Neural progenitor cell (in vitro differentiated cells): ENCODE data around the gene FIP1L1. TPM values are rescaled to one million over a fixed set of nuclear protein-coding genes. Genes with fewer than 3 reads are reported as not detected.

ENCODE experiments used
- DNase-seq: peaks from one replicate; pipeline ENCODE4 v3.0.0-alpha.2; 2016; ENCODE audit warnings: low spot score
- H2AFZ ChIP-seq: fragments of 200-600 bp; sonication (generic); replicated peaks from 2 replicates; pipeline ENCODE4 v1.6.1; 2016; ENCODE audit warnings: antibody characterized with exemption
- H3F3A ChIP-seq: fragments of 200-600 bp; sonication (generic); 2 replicates; pipeline ENCODE4 v1.6.1; 2016; ENCODE audit warnings: antibody characterized with exemption, low read depth
- H3K27ac ChIP-seq: fragments of 200-600 bp; sonication (generic); 2 replicates; pipeline ENCODE4 v1.5.1; 2016; ENCODE audit warnings: mild to moderate bottlenecking
- H3K27me3 ChIP-seq: fragments of 200-600 bp; sonication (generic); 2 replicates; pipeline ENCODE4 v1.6.1; 2016; ENCODE audit warnings: mild to moderate bottlenecking, moderate library complexity
- H3K36me3 ChIP-seq: fragments of 200-600 bp; sonication (generic); 2 replicates; pipeline ENCODE4 v1.5.1; 2016
- H3K4me1 ChIP-seq: fragments of 200-600 bp; sonication (generic); 2 replicates; pipeline ENCODE4 v1.6.1; 2016; ENCODE audit warnings: mixed run types
- H3K4me2 ChIP-seq: fragments of 200-600 bp; sonication (generic); 2 replicates; pipeline ENCODE4 v1.6.1; 2016
- H3K4me3 ChIP-seq: fragments of 200-600 bp; sonication (generic); 2 replicates; pipeline ENCODE4 v1.5.1; 2016
- H3K79me2 ChIP-seq: fragments of 200-600 bp; sonication (generic); 2 replicates; pipeline ENCODE4 v1.6.1; 2016; ENCODE audit warnings: low read depth
- H3K9ac ChIP-seq: fragments of 200-600 bp; sonication (generic); 2 replicates; pipeline ENCODE4 v1.6.1; 2016
- H3K9me3 ChIP-seq: fragments of 200-600 bp; sonication (generic); 2 replicates; pipeline ENCODE4 v1.5.1; 2016; ENCODE audit warnings: low read depth
- H4K20me1 ChIP-seq: fragments of 200-600 bp; sonication (generic); 2 replicates; pipeline ENCODE4 v1.6.1; 2016; ENCODE audit warnings: low read depth
- H3K27ac Mint-ChIP-seq: 3 replicates; pipeline ENCODE4 v1.8.0; 2021; ENCODE audit warnings: mixed read lengths
- H3K27me3 Mint-ChIP-seq: 2 replicates; pipeline ENCODE4 v1.8.0; 2022; ENCODE audit warnings: low read depth, mild to moderate bottlenecking, inconsistent platforms, moderate library complexity, mixed read lengths; ENCODE audit not compliant: insufficient read depth
- H3K36me3 Mint-ChIP-seq: 3 replicates; pipeline ENCODE4 v1.8.0; 2021; ENCODE audit warnings: mixed read lengths
- H3K4me1 Mint-ChIP-seq: 3 replicates; pipeline ENCODE4 v1.8.0; 2021; ENCODE audit warnings: mixed read lengths
- H3K4me3 Mint-ChIP-seq: 3 replicates; pipeline ENCODE4 v1.8.0; 2021; ENCODE audit warnings: mild to moderate bottlenecking, moderate library complexity, mixed read lengths
- H3K9me3 Mint-ChIP-seq: 3 replicates; pipeline ENCODE4 v1.8.0; 2020; ENCODE audit warnings: mixed read lengths
- CTCF ChIP-seq: fragments of 200-600 bp; sonication (generic); IDR thresholded peaks from 2 replicates; pipeline ENCODE4 v1.5.1; 2017; ENCODE audit warnings: antibody characterized with exemption, mild to moderate bottlenecking
- EZH2 ChIP-seq: fragments of 200-600 bp; sonication (generic); IDR thresholded peaks from 2 replicates; pipeline ENCODE4 v1.6.1; 2017; ENCODE audit warnings: antibody characterized with exemption, mild to moderate bottlenecking, moderate library complexity
- EZH2phosphoT487 ChIP-seq: fragments of 200-600 bp; sonication (generic); IDR thresholded peaks from 2 replicates; pipeline ENCODE4 v1.6.1; 2017; ENCODE audit warnings: antibody characterized with exemption
- total RNA-seq: library from RNA; depleted of rRNA; stranded (reverse); fragments of >200 nt; gene quantifications from 2 replicates; pipeline ENCODE4 v1.2.3, GENCODE V29; 2015; ENCODE audit warnings: low replicate concordance

FIP1L1 gene
- total RNA-seq, 1 donor from 2014 or later = 88.5 TPM

- H2AFZ ChIP-seq = no peak overlapping the region
- no peaks in the 10 kb centered on the region for H3K27me3 Mint-ChIP-seq
- H3K27ac Mint-ChIP-seq = no peak overlapping the region
Observed at GRCh38 chr4:53481586-53481985, 104.1 kb downstream of the FIP1L1 start.

DNA sequence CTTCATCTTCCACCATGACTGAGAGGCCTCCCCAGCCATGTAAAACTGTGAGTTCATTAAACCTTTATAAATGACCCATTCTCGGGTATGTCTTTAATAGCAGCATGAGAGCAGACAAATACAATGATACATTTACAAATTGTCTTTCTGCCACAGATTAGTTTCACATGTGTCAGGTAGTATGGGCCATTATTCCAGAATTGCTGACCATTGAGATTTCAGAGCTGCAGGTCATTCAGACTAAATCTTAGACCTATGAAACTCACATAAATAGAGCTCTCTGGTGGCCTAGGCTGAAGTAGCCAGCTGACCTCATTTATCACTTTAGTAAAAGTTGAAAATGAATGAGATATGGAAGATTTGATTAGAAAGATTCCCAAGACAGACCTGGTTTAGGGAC is 105.8 kb downstream of the FIP1L1 start:
- no peaks in the 10 kb centered on the region for H3K9me3 Mint-ChIP-seq
- no peak overlapping the region for H2AFZ ChIP-seq
- no peaks in the 10 kb centered on the region for H3K4me1 Mint-ChIP-seq
- H3K36me3 ChIP-seq = no peaks in the 10 kb centered on the region
- TF ChIP-seq EZH2 = no peak
- TF ChIP-seq EZH2phosphoT487 = no peak
- TF ChIP-seq CTCF = no peak
- H3K27me3 ChIP-seq = no peaks in the 10 kb centered on the region
- H3K4me3 ChIP-seq = no peak overlapping the region
- no peak overlapping the region for H3K4me2 ChIP-seq
- H3K79me2 ChIP-seq = no peaks in the 10 kb centered on the region
- H3K9ac ChIP-seq = no peak overlapping the region
- no peaks in the 10 kb centered on the region for H4K20me1 ChIP-seq
- peaks cover 7% of the 10 kb centered on the region for H3K4me1 ChIP-seq
- H3K4me3 Mint-ChIP-seq = no peak overlapping the region
- peaks cover 2% of the 10 kb centered on the region for H3K27me3 Mint-ChIP-seq
- no peaks in the 10 kb centered on the region for H3K9me3 ChIP-seq
- DNase-seq = no peak
- H3K27ac ChIP-seq = no peak overlapping the region
- no peak overlapping the region for H3K27ac Mint-ChIP-seq
- no peaks in the 10 kb centered on the region for H3K36me3 Mint-ChIP-seq
- peaks cover 5% of the 10 kb centered on the region for H3F3A ChIP-seq

More at GRCh38 chr4:53481586-53481985, 104.1 kb downstream of the FIP1L1 start:
- TF ChIP-seq CTCF = no peak
- no peak for TF ChIP-seq EZH2
- no peak for TF ChIP-seq EZH2phosphoT487
- Histone ChIP-seq H3K79me2 (no peaks in the 10 kb centered on the region), H3K27ac (no peak overlapping the region), H3K9ac (no peak overlapping the region), H3K4me2 (no peak overlapping the region), H3F3A (peaks cover 11% of the 10 kb centered on the region), H4K20me1 (no peaks in the 10 kb centered on the region), H3K9me3 (no peaks in the 10 kb centered on the region), H3K27me3 (no peaks in the 10 kb centered on the region), H3K4me3 (no peak overlapping the region), H3K4me1 (peaks cover 16% of the 10 kb centered on the region), H3K36me3 (no peaks in the 10 kb centered on the region)
- Mint-ChIP-seq H3K4me1 (no peaks in the 10 kb centered on the region), H3K9me3 (no peaks in the 10 kb centered on the region), H3K4me3 (no peak overlapping the region), H3K36me3 (no peaks in the 10 kb centered on the region)
- DNase-seq = no peak

DNA sequence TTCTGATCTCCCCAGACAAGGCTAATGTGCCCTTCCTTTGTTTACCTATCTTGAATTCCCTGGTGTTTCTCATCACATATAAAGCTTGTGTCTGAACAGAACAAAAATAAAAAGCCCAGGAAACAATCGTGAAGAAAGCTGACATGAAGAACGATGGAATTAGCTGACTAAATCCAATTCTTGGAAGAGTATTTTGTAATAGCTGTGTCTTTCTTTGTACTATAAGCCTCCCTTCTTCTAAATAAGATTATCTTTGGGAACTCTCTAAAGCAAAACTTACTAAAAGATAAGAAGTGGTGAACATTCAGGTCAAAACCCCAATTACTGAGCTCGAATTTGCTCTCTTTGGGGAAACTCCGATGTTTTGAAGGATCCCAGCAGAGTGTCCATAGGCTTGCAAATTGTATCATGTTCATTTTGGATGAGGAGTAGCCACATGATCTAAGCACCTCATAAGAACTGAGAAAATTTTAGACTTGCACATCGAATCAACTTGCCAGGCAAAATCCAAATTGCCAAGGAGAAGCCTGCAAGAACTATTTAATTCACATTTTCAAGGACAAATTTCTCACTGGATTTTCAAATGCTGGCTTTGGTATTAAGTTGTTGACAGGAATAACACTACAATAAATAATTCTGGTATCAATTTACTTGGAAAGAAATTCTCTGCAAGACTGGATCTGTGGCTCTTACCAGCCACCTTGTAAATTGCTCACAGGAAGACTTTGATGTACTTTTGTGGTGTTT is 107.6 kb downstream of the FIP1L1 start:
- H3K4me3 Mint-ChIP-seq = no peak overlapping the region
- Histone ChIP-seq H2AFZ (no peak overlapping the region), H3K4me3 (no peak overlapping the region), H3K27ac (no peak overlapping the region), H3K4me2 (no peak overlapping the region), H3K79me2 (no peaks in the 10 kb centered on the region), H3K27me3 (no peaks in the 10 kb centered on the region), H3K9me3 (no peaks in the 10 kb centered on the region), H3F3A (peaks cover 5% of the 10 kb centered on the region), H3K9ac (no peak overlapping the region), H4K20me1 (no peaks in the 10 kb centered on the region), H3K36me3 (no peaks in the 10 kb centered on the region), H3K4me1 (peaks cover 7% of the 10 kb centered on the region)
- H3K4me1 Mint-ChIP-seq = no peaks in the 10 kb centered on the region
- DNase-seq = no peak
- H3K27me3 Mint-ChIP-seq = peaks cover 2% of the 10 kb centered on the region
- TF ChIP-seq EZH2phosphoT487 (no peak), EZH2 (no peak), CTCF (no peak)
- H3K9me3 Mint-ChIP-seq = no peaks in the 10 kb centered on the region
- no peak overlapping the region for H3K27ac Mint-ChIP-seq
- H3K36me3 Mint-ChIP-seq = no peaks in the 10 kb centered on the region
